Measurements from ENCODE around the gene TMPRSS4. TPM values are rescaled to one million over a fixed set of nuclear protein-coding genes. Genes with fewer than 3 reads are reported as not detected.

TMPRSS4 gene
- total and polyA plus RNA-seq, 2 of the 13 experiments (the other 11 are each of a cell fraction or from before 2014, with no cell fraction given) = 0.32 TPM; not detected in 1

GRCh38 chr11:118067006-118067405 is 9.9 kb upstream of the TMPRSS4 start:
- ATAC-seq (no peak), FAIRE-seq (no peak), DNase-seq (ENCODE audit: low spot score) (no peak)
- Histone ChIP-seq H4K20me1 (ENCODE audit: insufficient read depth, low read length) (no peaks in the 10 kb centered on the region), H3K36me3 (replicated peaks in 1 of 2; ENCODE audit: control insufficient read depth in 1 of 2, insufficient read depth in 2 of 2, low read length in 2 of 2) (no peaks in the 10 kb centered on the region), H3K79me2 (ENCODE audit: insufficient read depth, low read length) (no peaks in the 10 kb centered on the region), H2AFZ (ENCODE audit: low read length) (no peak overlapping the region), H3K9ac (ENCODE audit: insufficient read depth, low read depth, low read length) (no peak overlapping the region), H3K27me3 (ENCODE audit: control insufficient read depth in 1 of 2, insufficient read depth in 2 of 2, low read length in 2 of 2) (peaks cover 2 to 16% of the 10 kb centered on the region in 2 experiments; a peak in 1 of 5 replicates), H3K9me3 (ENCODE audit: low read length) (no peaks in the 10 kb centered on the region), H3K27ac (ENCODE audit: extremely low read length, insufficient read depth, low read length) (no peak overlapping the region), H3K4me2 (ENCODE audit: low read depth, low read length) (no peak overlapping the region), H3K4me3 (replicated peaks in 1 of 3; ENCODE audit: insufficient read depth in 1 of 3, low read depth in 2 of 3, low read length in 3 of 3) (no peak overlapping the region), H3K4me1 (ENCODE audit: insufficient read depth, low read length) (no peaks in the 10 kb centered on the region)
- TF ChIP-seq DPF2 (CRISPR knock-in tag; IDR thresholded peaks at IDR 0.05; ENCODE audit: borderline replicate concordance, low read depth) (no peak), HNRNPUL1 (IDR thresholded peaks at IDR 0.05; ENCODE audit: low read depth, low read length) (no peak), SIX1 (CRISPR knock-in tag; IDR thresholded peaks at IDR 0.05; ENCODE audit: borderline replicate concordance) (no peak), NFIC (IDR thresholded peaks at IDR 0.05; ENCODE audit: low read length) (no peak), ZBTB38 (CRISPR knock-in tag; IDR thresholded peaks at IDR 0.05) (no peak), ZNF646 (CRISPR knock-in tag; IDR thresholded peaks at IDR 0.05) (no peak), TGIF2 (CRISPR knock-in tag; IDR thresholded peaks at IDR 0.05) (no peak), DNMT3B (CRISPR knock-in tag; conservative IDR thresholded peaks at IDR 0.05) (no peak), TFAP4 (IDR thresholded peaks at IDR 0.05; ENCODE audit: borderline replicate concordance, low read depth) (no peak), TEAD2 (CRISPR knock-in tag; IDR thresholded peaks at IDR 0.05) (no peak), PHF21A (CRISPR knock-in tag; IDR thresholded peaks at IDR 0.05) (no peak), TBX3 (IDR thresholded peaks at IDR 0.05; ENCODE audit: borderline replicate concordance) (no peak), ZNF572 (CRISPR knock-in tag; IDR thresholded peaks at IDR 0.05) (no peak), ZBTB21 (CRISPR knock-in tag; IDR thresholded peaks at IDR 0.05) (no peak), CEBPZ (IDR thresholded peaks at IDR 0.05; ENCODE audit: low read length) (no peak), ZNF75D (CRISPR knock-in tag; IDR thresholded peaks at IDR 0.05; ENCODE audit: borderline replicate concordance) (no peak), HNF4A (CRISPR knock-in tag; IDR thresholded peaks at IDR 0.05) (no peak)
- CTCF ChIA-PET (ENCODE audit: low intra/inter-chr PET ratio, low total read pairs) = no interaction called here
- BruUV-seq (replicated peaks) = no TSS peak
- intact Hi-C loops (cut with micrococcal nuclease; ENCODE audit: unreplicated experiment) = no loop called here
- WGBS (ENCODE audit: low lambda C conversion rate) = 18% methylated on average over 5 of the region's 8 CpGs
- POLR2A ChIA-PET = no interaction called here
- in situ Hi-C loops (cut with HindIII; ENCODE audit: extremely low pct_ligation_motif_present, low pct_unique_long_range_greater_than_20kb) = no loop called here

Measured in HepG2 (cell line).